Fibroblast of lung (primary cell): ENCODE measurements around the gene PID1. TPM values are rescaled to one million over a fixed set of nuclear protein-coding genes. Genes with fewer than 3 reads are reported as not detected.

ENCODE experiments used
- DNase-seq, 2 donors: peaks; one replicate each; pipeline versions ENCODE4 v3.0.0 to v3.0.0-alpha.2; 2010; ENCODE audit warnings: low read depth in 2 of 2
- H2AFZ ChIP-seq: 2 replicates; pipeline ENCODE4 v1.5.1; 2012; ENCODE audit warnings: low read length, control low read depth, inconsistent platforms
- H3K27ac ChIP-seq: 2 replicates; pipeline ENCODE4 v1.5.1; 2011; ENCODE audit warnings: low read length, control low read depth; ENCODE audit not compliant: insufficient read depth
- H3K27me3 ChIP-seq: 2 replicates; pipeline ENCODE4 v1.5.1; 2011; ENCODE audit warnings: mild to moderate bottlenecking, low read length; ENCODE audit not compliant: control insufficient read depth, insufficient read depth
- H3K36me3 ChIP-seq: 2 replicates; pipeline ENCODE4 v1.5.1; 2011; ENCODE audit warnings: low read length; ENCODE audit not compliant: control insufficient read depth, insufficient read depth
- H3K4me1 ChIP-seq: 2 replicates; pipeline ENCODE4 v1.5.1; 2011; ENCODE audit warnings: low read length; ENCODE audit not compliant: control insufficient read depth, insufficient read depth; ENCODE audit errors: extremely low read depth
- H3K4me2 ChIP-seq: 2 replicates; pipeline ENCODE4 v1.5.1; 2011; ENCODE audit warnings: low read length, control low read depth; ENCODE audit not compliant: insufficient read depth; ENCODE audit errors: extremely low read depth
- H3K4me3 ChIP-seq, 4 experiments: fragments of 200-600 bp in 1 of 4; sonication (generic) in 1 of 4; replicated peaks in 1 of 4; 2 replicates each; pipeline ENCODE4 v1.5.1; 2011 to 2016; ENCODE audit warnings: low read length in 4 of 4, low read depth in 3 of 4, mild to moderate bottlenecking in 3 of 4, control low read depth in 2 of 4, inconsistent platforms in 1 of 4, mixed read lengths in 1 of 4; ENCODE audit not compliant: insufficient read depth in 1 of 4; ENCODE audit errors: control extremely low read depth in 1 of 4
- H3K79me2 ChIP-seq: 2 replicates; pipeline ENCODE4 v1.5.1; 2012; ENCODE audit warnings: mild to moderate bottlenecking, low read length, inconsistent platforms; ENCODE audit not compliant: control insufficient read depth, insufficient read depth
- H3K9ac ChIP-seq: 2 replicates; pipeline ENCODE4 v1.5.1; 2011; ENCODE audit warnings: mild to moderate bottlenecking, low read length, control low read depth; ENCODE audit not compliant: insufficient read depth
- H3K9me3 ChIP-seq: 2 replicates; pipeline ENCODE4 v1.5.1; 2012; ENCODE audit warnings: low read depth, low read length; ENCODE audit not compliant: control insufficient read depth, insufficient read depth
- H4K20me1 ChIP-seq: 2 replicates; pipeline ENCODE4 v1.5.1; 2011; ENCODE audit warnings: low read length; ENCODE audit not compliant: control insufficient read depth, insufficient read depth; ENCODE audit errors: extremely low read depth
- CTCF ChIP-seq, 2 donors: IDR thresholded peaks in 1 of 2; conservative IDR thresholded peaks in 1 of 2; 1 replicate in 1 of 2; 2 replicates in 1 of 2; pipeline ENCODE4 v1.5.1; 2011 to 2012; ENCODE audit warnings: low read length in 2 of 2, control low read depth in 1 of 2, inconsistent platforms in 1 of 2, low read depth in 1 of 2, mild to moderate bottlenecking in 1 of 2
- EZH2 ChIP-seq: IDR thresholded peaks from 2 replicates; pipeline ENCODE4 v1.5.1; 2012; ENCODE audit warnings: low read length, control low read depth, mild to moderate bottlenecking; ENCODE audit errors: missing control alignments
- polyA plus RNA-seq, 2 donors: library from polyadenylated mRNA; depleted of rRNA in 1 of 2; stranded (reverse) in 1 of 2; unstranded in 1 of 2; fragments of >200 nt; gene quantifications; 2 replicates each; pipeline ENCODE4 v1.2.1, GENCODE V29; 2011 to 2012; ENCODE audit warnings: missing spikeins in 1 of 2
- total RNA-seq: library from RNA; depleted of rRNA; stranded (reverse); fragments of >200 nt; gene quantifications from 2 replicates; pipeline ENCODE4 v1.2.1, GENCODE V29; 2014

The PID1 gene
- total and polyA plus RNA-seq, 2 donors (not counting 1 experiment from before 2014, with no cell fraction given): 15.7 to 29.6 TPM

GRCh38 chr2:229032608-229033234, 238.4 kb downstream of the PID1 start:
- Histone ChIP-seq H3K9ac (no peak overlapping the region), H3K4me1 (no peaks in the 10 kb centered on the region), H3K36me3 (no peaks in the 10 kb centered on the region), H3K9me3 (no peaks in the 10 kb centered on the region), H3K4me2 (no peak overlapping the region), H4K20me1 (no peaks in the 10 kb centered on the region), H3K27ac (no peak overlapping the region), H3K79me2 (no peaks in the 10 kb centered on the region), H3K27me3 (no peaks in the 10 kb centered on the region), H3K4me3 (no peak overlapping the region), H2AFZ (no peak overlapping the region)
- no peak for DNase-seq
- TF ChIP-seq EZH2 (no peak), CTCF (conservative IDR thresholded peaks at IDR 0.05 in 1 of 2, IDR thresholded peaks at IDR 0.05 in 1 of 2; ENCODE audit: low read depth in 1 of 2, low read length in 2 of 2) (no peak)

- H3K4me3 ChIP-seq: no peak overlapping the region
- H3K27ac ChIP-seq: no peak overlapping the region
- H3K36me3 ChIP-seq: no peaks in the 10 kb centered on the region
- H3K4me2 ChIP-seq: no peak overlapping the region
- H3K9me3 ChIP-seq: no peaks in the 10 kb centered on the region
- DNase-seq: no peak
- H4K20me1 ChIP-seq: no peaks in the 10 kb centered on the region
- no peaks in the 10 kb centered on the region for H3K27me3 ChIP-seq
- H3K4me1 ChIP-seq: no peaks in the 10 kb centered on the region
- TF ChIP-seq EZH2 (no peak), CTCF (conservative IDR thresholded peaks at IDR 0.05 in 1 of 2, IDR thresholded peaks at IDR 0.05 in 1 of 2; ENCODE audit: low read depth in 1 of 2, low read length in 2 of 2) (no peak)
- H2AFZ ChIP-seq: no peak overlapping the region
- no peaks in the 10 kb centered on the region for H3K79me2 ChIP-seq
- H3K9ac ChIP-seq: no peak overlapping the region
Measured at GRCh38 chr2:229027353-229028105, 243.6 kb downstream of the PID1 start.

- no peaks in the 10 kb centered on the region for H3K36me3 ChIP-seq
- H2AFZ ChIP-seq: no peak overlapping the region
- TF ChIP-seq CTCF (conservative IDR thresholded peaks at IDR 0.05 in 1 of 2, IDR thresholded peaks at IDR 0.05 in 1 of 2; ENCODE audit: low read depth in 1 of 2, low read length in 2 of 2) (no peak), EZH2 (no peak)
- H3K9me3 ChIP-seq: no peaks in the 10 kb centered on the region
- no peak for DNase-seq
- H3K9ac ChIP-seq: no peak overlapping the region
- H3K27me3 ChIP-seq: no peaks in the 10 kb centered on the region
- H3K4me3 ChIP-seq: no peak overlapping the region
- no peaks in the 10 kb centered on the region for H4K20me1 ChIP-seq
- H3K4me1 ChIP-seq: no peaks in the 10 kb centered on the region
- H3K27ac ChIP-seq: no peak overlapping the region
- H3K79me2 ChIP-seq: no peaks in the 10 kb centered on the region
- no peak overlapping the region for H3K4me2 ChIP-seq
Measured at GRCh38 chr2:229025653-229026052, 245.4 kb downstream of the PID1 start.
